H1 (cell line): ENCODE results near the gene POPDC3. TPM values are rescaled to one million over a fixed set of nuclear protein-coding genes. Genes with fewer than 3 reads are reported as not detected.

ENCODE experiments used
- CTCF ChIA-PET: fragments of 300-600 bp; sonication (Branson Sonifier 250); formaldehyde crosslinking; loops from one replicate; lab custom pipeline; 2021; ENCODE audit not compliant: partially characterized antibody; lab: Charles Lee
- POLR2A ChIA-PET: fragments of 300-600 bp; sonication (Branson Sonifier 250); formaldehyde crosslinking; loops from one replicate; lab custom pipeline; 2021; ENCODE audit warnings: inconsistent platforms; ENCODE audit not compliant: partially characterized antibody; lab: Charles Lee
- DNase-seq, 2 experiments: peaks; one replicate each; pipeline versions ENCODE4 v3.0.0 to v3.0.0-alpha.2; 2010 to 2022; ENCODE audit warnings: low spot score in 2 of 2, low read depth in 1 of 2, mixed read lengths in 1 of 2
- FAIRE-seq: peaks from 2 replicates; lab custom pipeline; 2011; peaks lifted over from hg19 to GRCh38; lab: Jason Lieb, UNC
- H2AFZ ChIP-seq: 2 replicates; pipeline ENCODE4 v1.8.1; 2012; ENCODE audit warnings: low read length, inconsistent platforms
- H2AK5ac ChIP-seq: 2 replicates; pipeline ENCODE4 v1.6.1; 2013; ENCODE audit warnings: low read depth, low read length
- H2BK120ac ChIP-seq: replicated peaks from 2 replicates; pipeline ENCODE3; 2013; ENCODE audit warnings: low read depth, low read length, inconsistent platforms
- H2BK12ac ChIP-seq: 2 replicates; pipeline ENCODE4 v1.6.1; 2013; ENCODE audit warnings: low read depth, low read length
- H2BK15ac ChIP-seq: 2 replicates; pipeline ENCODE4 v1.6.1; 2013; ENCODE audit warnings: low read length
- H2BK20ac ChIP-seq: 2 replicates; pipeline ENCODE4 v1.6.1; 2013; ENCODE audit warnings: low read length
- H2BK5ac ChIP-seq: 2 replicates; pipeline ENCODE4 v1.6.1; 2013; ENCODE audit warnings: low read depth, low read length
- H3K14ac ChIP-seq: 2 replicates; pipeline ENCODE4 v1.6.1; 2013; ENCODE audit warnings: inconsistent platforms; ENCODE audit not compliant: insufficient read length
- H3K18ac ChIP-seq: 2 replicates; pipeline ENCODE4 v1.6.1; 2013; ENCODE audit warnings: low read length; ENCODE audit errors: extremely low read depth
- H3K23ac ChIP-seq: 2 replicates; pipeline ENCODE4 v1.6.1; 2013; ENCODE audit warnings: inconsistent platforms; ENCODE audit not compliant: insufficient read length
- H3K23me2 ChIP-seq: 2 replicates; pipeline ENCODE4 v1.6.1; 2013; ENCODE audit warnings: low read depth, low read length
- H3K27ac ChIP-seq: 2 replicates; pipeline ENCODE4 v1.6.1; 2011; ENCODE audit warnings: low read depth, low read length, inconsistent platforms
- H3K27me3 ChIP-seq, 4 experiments: replicated peaks in 1 of 4; 1 replicate in 1 of 4; 2 replicates in 3 of 4; pipeline versions ENCODE4 v1.6.1 to v1.8.1; 2011 to 2013; ENCODE audit warnings: low read length in 3 of 4, mild to moderate bottlenecking in 3 of 4, inconsistent platforms in 2 of 4, mixed read lengths in 2 of 4, moderate library complexity in 1 of 4; ENCODE audit not compliant: control insufficient read depth in 3 of 4, insufficient read depth in 3 of 4; ENCODE audit errors: extremely low read depth in 1 of 4
- H3K36me3 ChIP-seq, 4 experiments: 2 replicates each; pipeline versions ENCODE4 v1.6.1 to v1.8.1; 2011 to 2013; ENCODE audit warnings: mild to moderate bottlenecking in 4 of 4, low read length in 3 of 4, moderate library complexity in 2 of 4, control low read depth in 1 of 4, inconsistent platforms in 1 of 4; ENCODE audit not compliant: insufficient read depth in 4 of 4, control insufficient read depth in 2 of 4
- H3K4ac ChIP-seq: replicated peaks from 2 replicates; pipeline ENCODE3; 2013; ENCODE audit warnings: low read length, low read depth, mixed read lengths, inconsistent platforms; ENCODE audit not compliant: insufficient read length
- H3K4me1 ChIP-seq, 4 experiments: replicated peaks in 1 of 4; 1 replicate in 1 of 4; 2 replicates in 3 of 4; pipeline versions ENCODE4 v1.6.1 to v1.8.1; 2011 to 2013; ENCODE audit warnings: low read length in 3 of 4, inconsistent platforms in 2 of 4, mixed read lengths in 1 of 4; ENCODE audit not compliant: insufficient read depth in 4 of 4, control insufficient read depth in 3 of 4
- H3K4me2 ChIP-seq, 2 experiments: 2 replicates each; pipeline versions ENCODE4 v1.6.1 to v1.8.1; 2011 to 2013; ENCODE audit warnings: low read depth in 2 of 2, low read length in 2 of 2, control low read depth in 1 of 2, inconsistent platforms in 1 of 2, mild to moderate bottlenecking in 1 of 2; ENCODE audit not compliant: insufficient read depth in 1 of 2
- H3K4me3 ChIP-seq, 4 experiments: fragments of 200-600, 300-600 bp in 1 of 4; sonication (generic), shearing (Covaris generic), sonication (Bioruptor Twin) in 1 of 4; 2 replicates each; pipeline versions ENCODE4 v1.5.1 to v1.8.1; 2011 to 2016; ENCODE audit warnings: low read length in 4 of 4, low read depth in 3 of 4, control low read depth in 2 of 4, inconsistent platforms in 2 of 4, mild to moderate bottlenecking in 2 of 4, mixed read lengths in 1 of 4, moderate library complexity in 1 of 4; ENCODE audit not compliant: insufficient read depth in 2 of 4; ENCODE audit errors: extremely low read depth in 1 of 4
- H3K56ac ChIP-seq: replicated peaks from 2 replicates; pipeline ENCODE3; 2013; ENCODE audit warnings: low read depth, mild to moderate bottlenecking, mixed read lengths, low read length, inconsistent platforms; ENCODE audit not compliant: insufficient read length
- H3K79me1 ChIP-seq: 2 replicates; pipeline ENCODE4 v1.6.1; 2013; ENCODE audit warnings: low read depth, low read length, control low read depth
- H3K79me2 ChIP-seq, 2 experiments: 2 replicates each; pipeline versions ENCODE4 v1.6.1 to v1.8.1; 2012 to 2013; ENCODE audit warnings: low read length in 2 of 2, mild to moderate bottlenecking in 2 of 2, inconsistent platforms in 1 of 2; ENCODE audit not compliant: insufficient read depth in 2 of 2, control insufficient read depth in 1 of 2
- H3K9ac ChIP-seq, 4 experiments: replicated peaks in 1 of 4; 1 replicate in 1 of 4; 2 replicates in 3 of 4; pipeline versions ENCODE4 v1.6.1 to v1.8.1; 2011 to 2013; ENCODE audit warnings: low read depth in 3 of 4, low read length in 3 of 4, control low read depth in 2 of 4, mild to moderate bottlenecking in 2 of 4, moderate library complexity in 2 of 4, inconsistent platforms in 1 of 4; ENCODE audit errors: extremely low read depth in 1 of 4
- H3K9me3 ChIP-seq, 2 experiments: 2 replicates each; pipeline versions ENCODE4 v1.6.1 to v1.8.1; 2012 to 2013; ENCODE audit warnings: mild to moderate bottlenecking in 2 of 2, moderate library complexity in 2 of 2, control low read depth in 1 of 2, inconsistent platforms in 1 of 2, low read depth in 1 of 2, low read length in 1 of 2, mixed read lengths in 1 of 2; ENCODE audit not compliant: insufficient read depth in 2 of 2
- H4K20me1 ChIP-seq, 2 experiments: replicated peaks in 1 of 2; 2 replicates each; pipeline versions ENCODE3 to v1.8.1; 2011 to 2013; ENCODE audit warnings: inconsistent platforms in 2 of 2, low read length in 2 of 2, mild to moderate bottlenecking in 1 of 2; ENCODE audit not compliant: insufficient read depth in 2 of 2, control insufficient read depth in 1 of 2
- H4K5ac ChIP-seq: 2 replicates; pipeline ENCODE4 v1.6.1; 2013; ENCODE audit warnings: low read length, low read depth, mixed read lengths, inconsistent platforms; ENCODE audit not compliant: insufficient read length
- H4K8ac ChIP-seq: 2 replicates; pipeline ENCODE4 v1.8.0; 2013; ENCODE audit warnings: mild to moderate bottlenecking, moderate library complexity, low read length, inconsistent platforms; ENCODE audit not compliant: insufficient read depth; ENCODE audit errors: extremely low read depth
- H4K91ac ChIP-seq: replicated peaks from 2 replicates; pipeline ENCODE3; 2013; ENCODE audit warnings: low read length, mixed read lengths, inconsistent platforms; ENCODE audit not compliant: insufficient read length
- MAFK ChIP-seq: IDR thresholded peaks from 2 replicates; pipeline ENCODE4 v1.6.1; 2012; ENCODE audit warnings: low read depth, mild to moderate bottlenecking, improper control_type of control experiment, low read length
- MAX ChIP-seq: IDR thresholded peaks from 2 replicates; pipeline ENCODE4 v1.6.1; 2012; ENCODE audit warnings: inconsistent platforms
- POLR2A ChIP-seq, 2 experiments: IDR thresholded peaks; 1 replicate in 1 of 2; 2 replicates in 1 of 2; pipeline ENCODE4 v1.6.1; 2011; ENCODE audit warnings: low read depth in 2 of 2, low read length in 2 of 2, mild to moderate bottlenecking in 2 of 2; ENCODE audit errors: control extremely low read depth in 1 of 2
- RFX5 ChIP-seq: IDR thresholded peaks from 2 replicates; pipeline ENCODE4 v1.6.1; 2011; ENCODE audit warnings: low read depth, low read length, improper control_type of control experiment, borderline replicate concordance
- TAF1 ChIP-seq: IDR thresholded peaks from 2 replicates; pipeline ENCODE4 v1.6.1; 2011; ENCODE audit warnings: mild to moderate bottlenecking, low read depth, low read length
- WGBS, 2 experiments: shearing (Covaris generic) in 1 of 2; methylation state at CpG; one replicate each; pipeline versions ENCODE4 v1.1.6 to v1.1.7; 2013 to 2015; ENCODE audit warnings: low lambda C conversion rate in 2 of 2, mixed read lengths in 2 of 2, inconsistent platforms in 1 of 2, low coverage in 1 of 2, missing lambda C conversion rate in 1 of 2; ENCODE audit not compliant: insufficient replicate concordance in 2 of 2, insufficient coverage in 1 of 2, insufficient read length in 1 of 2; ENCODE audit errors: extremely low coverage in 1 of 2, missing lambda C conversion rate in 1 of 2; 5-methylcytosine and 5-hydroxymethylcytosine counted together
- polyA plus RNA-seq, 7 experiments: library from polyadenylated mRNA; depleted of rRNA in 3 of 7; stranded (reverse) in 5 of 7; unstranded in 2 of 7; fragments of >200 nt in 5 of 7; fragments of 200-250 nt in 2 of 7; gene quantifications; 1 replicate in 5 of 7; 2 replicates in 1 of 7; 4 replicates in 1 of 7; pipeline versions ENCODE4 v1.2.1 to v1.2.3, GENCODE V29; 2011 to 2013; ENCODE audit warnings: missing spikeins in 2 of 7, mixed read lengths in 2 of 7
- total RNA-seq: library from RNA; stranded (reverse); fragmentation: NEBNext Ultra II Directional; extraction: Animal tissue kit (Norgen Biotek cat#: 25700); gene quantifications from 2 replicates; pipeline ENCODE4 v1.2.1, GENCODE V29; 2021

The POPDC3 gene
- total and polyA plus RNA-seq, 2 of the 8 experiments (the other 6 are each of a cell fraction or from before 2014, with no cell fraction given) = 3.7 to 6.5 TPM

GRCh38 chr6:105226598-105227294 lies 46.9 kb upstream of the POPDC3 start:
- Histone ChIP-seq H2BK15ac (no peak overlapping the region), H2AFZ (no peak overlapping the region), H3K27me3 (no peaks in the 10 kb centered on the region), H3K9me3 (no peaks in the 10 kb centered on the region), H3K79me2 (no peaks in the 10 kb centered on the region), H2AK5ac (no peak overlapping the region), H2BK120ac (no peak overlapping the region), H3K79me1 (no peaks in the 10 kb centered on the region), H4K5ac (no peak overlapping the region), H4K8ac (no peak overlapping the region), H3K4me2 (no peak overlapping the region), H2BK20ac (no peak overlapping the region), H3K4me1 (no peaks in the 10 kb centered on the region), H3K27ac (no peak overlapping the region), H3K23me2 (no peaks in the 10 kb centered on the region), H3K14ac (no peak overlapping the region), H3K23ac (no peak overlapping the region), H4K91ac (no peak overlapping the region), H4K20me1 (no peaks in the 10 kb centered on the region), H2BK5ac (no peak overlapping the region), H2BK12ac (no peak overlapping the region), H3K4me3 (no peak overlapping the region), H3K18ac (no peak overlapping the region), H3K36me3 (no peaks in the 10 kb centered on the region), H3K9ac (no peak overlapping the region), H3K56ac (no peak overlapping the region), H3K4ac (no peak overlapping the region)
- no peak for DNase-seq
- 83% methylated on average over 7 of the region's 7 CpGs; no CpG with 5 or more reads in 1 of the 2 experiments for WGBS, 2 experiments
- no peak for TF ChIP-seq TAF1
- TF ChIP-seq POLR2A (IDR thresholded peaks at IDR 0.05; ENCODE audit: control extremely low read depth in 1 of 2, low read depth in 2 of 2, low read length in 2 of 2) = no peak
- TF ChIP-seq RFX5 = no peak
- TF ChIP-seq MAX = no peak
- no peak for TF ChIP-seq MAFK
- FAIRE-seq = no peak
- CTCF ChIA-PET = interaction anchor here (0.8 kb wide), 1 partner anchor 544 kb away, joined by 3 read pairs; no protein-coding TSS in a partner anchor
- POLR2A ChIA-PET = no interaction called here
